NCI-H446 treated with DMSO at 0.1 percent for 48 hours (cell line): ENCODE results near the gene MED16.
"Not testable (repeated sequence)": the region's sequence is repeated elsewhere in the genome, so short reads cannot be mapped to it uniquely, and the experiment has no call there.

ENCODE experiments used
- DNase-seq: peaks from one replicate; lab custom pipeline; 2025; lab: John Stamatoyannopoulos, UW

The MED16 gene

DNA sequence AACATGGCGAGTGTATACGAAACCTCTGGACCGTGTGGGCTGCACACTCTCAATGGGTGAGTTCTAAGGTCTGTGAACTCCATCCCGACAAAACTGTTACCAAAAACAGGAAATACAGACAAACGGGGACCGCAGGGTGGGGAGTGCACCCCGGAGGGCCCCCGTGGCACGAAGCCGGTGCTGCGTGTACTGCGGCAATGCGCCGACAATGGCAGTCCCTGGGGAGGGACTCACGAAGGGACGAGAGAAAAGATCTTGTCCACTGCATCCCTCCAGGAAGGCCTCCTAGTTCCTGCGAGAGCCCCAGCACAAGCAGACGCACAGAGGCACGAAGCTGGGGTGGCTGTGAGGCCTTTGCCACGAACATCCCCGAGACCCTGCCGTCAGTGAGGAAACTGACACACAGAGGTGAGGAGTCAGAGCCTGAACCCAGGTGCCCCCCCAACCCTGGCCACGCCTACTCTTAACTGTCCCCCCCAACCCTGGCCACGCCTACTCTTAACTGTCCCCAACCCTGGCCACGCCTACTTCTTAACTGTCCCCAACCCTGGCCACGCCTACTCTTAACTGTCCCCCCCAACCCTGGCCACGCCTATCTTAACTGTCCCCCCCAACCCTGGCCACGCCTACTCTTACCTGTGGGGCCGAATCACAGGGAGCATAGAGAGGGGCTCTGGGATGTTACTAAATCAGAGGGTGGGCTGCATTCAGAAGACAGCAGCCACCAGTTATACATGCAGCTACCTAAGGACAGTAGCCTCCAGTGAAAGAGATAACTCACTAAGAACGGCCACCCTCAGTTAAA lies 4.2 kb downstream of the MED16 start:
- no peak for DNase-seq

DNA sequence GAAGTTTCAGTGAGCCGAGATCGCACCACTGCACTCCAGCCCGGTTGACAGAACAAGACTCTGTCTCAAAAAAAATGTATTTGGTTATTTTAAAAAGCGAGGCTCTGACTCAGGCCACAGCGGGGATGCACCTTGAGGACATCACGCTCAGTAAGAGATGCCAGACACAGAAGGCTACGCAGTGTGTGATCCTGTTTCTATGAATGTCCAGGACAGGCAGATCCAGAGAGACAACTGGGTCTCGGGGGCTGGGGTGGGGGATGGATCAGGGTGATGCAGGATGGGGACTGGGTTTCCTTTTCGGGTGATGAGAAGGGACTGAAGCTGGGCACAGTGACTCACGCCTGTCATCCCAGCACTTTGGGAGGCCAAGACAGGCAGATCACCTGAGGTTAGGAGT lies 5.4 kb downstream of the MED16 start:
- no peak for DNase-seq

DNA sequence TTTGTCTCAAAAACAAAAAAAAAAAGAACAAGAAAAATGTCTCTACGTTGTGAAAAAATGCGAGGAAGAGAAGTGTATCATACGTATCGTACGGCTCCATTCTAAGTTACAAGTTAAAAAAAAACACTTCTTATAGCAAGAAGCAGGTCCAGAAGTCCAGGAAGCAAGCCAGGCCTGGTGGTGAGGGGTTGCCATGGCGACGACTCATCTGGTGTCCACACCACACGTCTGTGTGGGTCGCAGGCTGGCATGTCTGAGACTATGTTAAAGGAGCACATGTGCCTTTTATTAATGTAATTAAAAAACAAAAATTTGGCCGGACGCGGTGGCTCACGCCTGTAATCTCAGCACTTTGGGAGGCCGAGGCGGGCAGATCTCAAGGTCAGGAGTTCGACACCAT lies 5.9 kb downstream of the MED16 start:
- no peak for DNase-seq

DNA sequence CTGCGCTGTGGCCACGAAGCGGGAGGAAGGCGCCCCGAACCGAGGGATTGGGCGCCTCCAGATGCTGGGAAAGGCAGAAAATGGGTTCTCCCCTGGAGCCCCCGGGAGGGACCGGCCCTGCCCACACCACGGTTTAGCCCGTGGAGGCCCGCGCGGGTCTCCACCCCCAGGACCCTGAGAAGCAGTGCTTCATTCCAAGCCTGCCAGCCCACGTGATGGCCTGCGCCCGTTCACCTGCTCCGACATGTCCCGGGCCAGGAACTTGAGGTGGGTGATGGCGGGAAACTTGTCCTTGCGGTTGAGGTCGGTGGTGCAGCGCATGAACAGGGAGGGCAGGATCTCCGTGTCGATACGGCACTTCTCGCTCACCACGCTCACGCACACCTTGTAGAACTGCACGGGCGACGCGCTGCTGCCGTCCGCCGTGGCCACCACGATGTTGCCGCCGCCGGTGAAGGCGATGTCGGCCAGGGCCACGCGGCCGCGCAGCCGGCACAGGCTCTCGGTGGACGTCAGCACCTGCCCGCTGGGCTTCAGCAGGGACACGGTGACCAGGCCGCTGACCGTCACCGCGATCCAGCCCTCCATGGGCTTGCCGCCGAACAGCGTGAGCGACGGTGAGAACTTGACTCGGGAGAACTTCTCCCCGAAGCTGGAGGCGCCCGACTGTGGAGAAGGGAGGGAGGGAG lies 7.3 kb downstream of the MED16 start:
- DNase-seq, result no peak

GRCh38 chr19:884420-885211 lies 8.4 kb downstream of the MED16 start:
- DNase-seq, result no peak

GRCh38 chr19:883661-884211 lies 9.3 kb downstream of the MED16 start:
- DNase-seq, result no peak

DNA sequence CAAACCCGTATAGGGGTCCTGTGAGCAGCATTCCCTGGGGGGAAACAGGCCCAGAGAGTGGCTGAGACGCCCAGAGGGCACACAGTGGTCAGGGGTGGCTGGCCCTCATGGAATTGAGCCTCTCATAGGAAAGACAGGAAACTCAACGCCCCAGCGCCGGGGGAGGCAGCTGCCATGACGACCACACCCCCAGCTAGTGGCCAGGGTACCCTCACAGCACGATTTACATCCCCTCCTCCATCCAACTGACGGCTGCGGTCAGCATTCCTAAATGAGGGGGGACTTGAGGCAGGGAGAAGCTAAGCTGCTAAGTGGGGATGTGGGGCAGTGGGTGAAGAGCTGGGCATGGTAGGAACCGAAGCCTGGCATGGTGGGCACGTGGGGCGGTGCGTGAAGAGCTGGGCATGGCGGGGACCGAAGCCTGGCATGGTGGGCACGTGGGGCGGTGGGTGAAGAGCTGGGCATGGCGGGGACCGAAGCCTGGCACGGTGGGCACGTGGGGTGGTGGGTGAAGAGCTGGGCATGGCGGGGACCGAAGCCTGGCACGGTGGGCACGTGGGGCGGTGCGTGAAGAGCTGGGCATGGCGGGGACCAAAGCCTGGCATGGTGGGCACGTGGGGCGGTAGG lies 10.0 kb downstream of the MED16 start:
- no peak for DNase-seq

- DNase-seq, result no peak
Observed at GRCh38 chr19:881385-882071, 11.5 kb downstream of the MED16 start.

- DNase-seq, result no peak
Observed at GRCh38 chr19:879711-880438, 13.1 kb downstream of the MED16 start.

DNA sequence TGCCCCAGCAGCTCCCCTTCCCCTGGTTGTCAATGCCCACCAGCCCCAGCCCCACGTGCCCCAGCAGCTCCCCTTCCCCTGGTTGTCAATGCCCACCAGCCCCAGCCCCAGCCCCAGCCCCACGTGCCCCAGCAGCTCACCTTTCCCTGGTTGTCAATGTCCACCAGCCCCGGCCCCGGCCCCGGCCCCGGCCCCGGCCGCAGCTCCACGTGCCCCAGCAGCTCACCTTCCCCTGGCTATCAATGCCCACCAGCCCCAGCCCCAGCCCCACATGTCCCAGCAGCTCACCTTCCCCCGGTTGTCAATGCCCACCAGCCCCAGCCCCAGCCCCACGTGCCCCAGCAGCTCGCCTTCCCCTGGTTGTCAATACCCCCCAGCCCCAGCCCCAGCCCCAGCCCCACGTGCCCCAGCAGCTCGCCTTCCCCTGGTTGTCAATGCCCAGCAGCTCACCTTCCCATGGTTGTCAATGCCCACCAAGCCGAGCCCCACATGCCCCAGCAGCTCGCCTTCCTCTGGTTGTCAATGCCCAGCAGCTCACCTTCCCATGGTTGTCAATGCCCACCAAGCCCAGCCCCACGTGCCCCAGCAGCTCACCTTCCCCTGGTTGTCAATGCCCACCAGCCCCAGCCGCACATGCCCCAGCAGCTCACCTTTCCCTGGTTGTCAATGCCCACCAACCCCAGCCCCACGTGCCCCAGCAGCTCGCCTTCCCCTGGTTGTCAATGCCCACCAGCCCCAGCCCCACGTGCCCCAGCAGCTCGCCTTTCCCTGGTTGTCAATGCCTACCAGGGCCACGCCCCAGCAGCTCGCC lies 14.0 kb downstream of the MED16 start:
- not testable (repeated sequence) for DNase-seq

DNA sequence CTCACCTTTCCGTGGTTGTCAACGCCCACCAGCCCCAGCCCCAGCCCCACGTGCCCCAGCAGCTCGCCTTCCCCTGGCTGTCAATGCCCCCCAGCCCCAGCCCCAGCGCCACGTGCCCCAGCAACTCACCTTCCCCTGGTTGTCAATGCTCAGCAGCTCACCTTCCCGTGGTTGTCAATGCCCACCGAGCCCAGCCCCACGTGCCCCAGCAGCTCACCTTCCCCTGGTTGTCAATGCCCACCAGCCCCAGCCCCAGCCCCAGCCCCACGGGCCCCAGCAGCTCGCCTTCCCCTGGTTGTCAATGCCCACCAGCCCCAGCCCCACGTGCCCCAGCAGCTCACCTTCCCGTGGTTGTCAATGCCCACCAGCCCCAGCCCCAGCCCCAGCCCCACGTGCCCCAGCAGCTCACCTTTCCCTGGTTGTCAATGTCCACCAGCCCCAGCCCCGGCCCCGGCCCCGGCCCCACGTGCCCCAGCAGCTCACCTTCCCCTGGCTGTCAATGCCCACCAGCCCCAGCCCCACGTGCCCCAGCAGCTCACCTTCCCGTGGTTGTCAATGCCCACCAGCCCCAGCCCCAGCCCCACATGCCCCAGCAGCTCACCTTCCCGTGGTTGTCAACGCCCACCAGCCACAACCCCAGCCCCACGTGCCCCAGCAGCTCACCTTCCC lies 14.9 kb downstream of the MED16 start:
- not testable (repeated sequence) for DNase-seq

- no peak for DNase-seq
Observed at GRCh38 chr19:876780-877314, 16.1 kb downstream of the MED16 start.

DNA sequence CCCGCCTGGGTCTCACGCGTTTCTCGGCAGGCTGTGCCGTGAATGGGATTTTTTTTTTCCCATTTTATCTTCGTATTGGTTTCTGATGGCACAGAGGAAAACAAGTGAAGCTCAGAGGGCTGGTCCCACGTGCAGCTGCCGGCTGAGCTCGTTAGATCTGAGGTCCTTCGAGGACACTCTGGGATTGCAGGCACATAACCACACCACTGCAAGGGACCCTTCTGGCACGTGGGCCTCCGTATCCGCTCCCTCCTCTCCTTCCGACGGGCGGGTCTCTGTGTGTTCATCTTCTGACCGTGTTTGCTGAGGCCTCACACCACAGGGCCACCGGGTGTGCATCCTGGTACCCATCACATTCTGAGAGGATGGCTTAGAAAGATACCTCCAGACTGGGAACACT lies 16.9 kb downstream of the MED16 start:
- no peak for DNase-seq

- no peak for DNase-seq
Observed at GRCh38 chr19:875265-875879, 17.6 kb downstream of the MED16 start.

DNA sequence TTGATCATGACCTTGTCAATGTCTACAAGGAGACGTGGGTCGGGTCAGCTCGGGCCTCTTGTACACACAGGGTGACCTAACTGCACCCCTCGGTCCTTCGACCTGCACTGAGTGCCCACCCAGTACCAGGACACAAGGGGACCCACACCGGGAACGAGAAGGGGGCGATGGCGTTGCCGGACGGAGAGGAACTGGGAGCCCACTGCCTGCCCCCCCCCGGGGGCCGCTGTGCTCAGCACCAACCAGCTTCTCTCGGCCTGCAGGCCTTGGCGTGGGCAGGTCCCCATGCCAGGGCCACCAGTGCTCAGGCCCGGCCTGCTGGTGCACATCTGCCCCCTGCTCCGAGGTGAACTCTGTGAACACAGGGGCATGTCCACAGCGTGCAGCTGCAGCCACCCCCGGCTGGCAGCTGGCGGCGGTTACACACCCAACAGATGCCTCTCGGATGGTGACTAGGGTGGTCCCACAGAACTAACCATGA lies 19.4 kb downstream of the MED16 start:
- DNase-seq, result no peak

- DNase-seq, result no peak
Observed at GRCh38 chr19:873084-873483, 19.9 kb downstream of the MED16 start.

DNA sequence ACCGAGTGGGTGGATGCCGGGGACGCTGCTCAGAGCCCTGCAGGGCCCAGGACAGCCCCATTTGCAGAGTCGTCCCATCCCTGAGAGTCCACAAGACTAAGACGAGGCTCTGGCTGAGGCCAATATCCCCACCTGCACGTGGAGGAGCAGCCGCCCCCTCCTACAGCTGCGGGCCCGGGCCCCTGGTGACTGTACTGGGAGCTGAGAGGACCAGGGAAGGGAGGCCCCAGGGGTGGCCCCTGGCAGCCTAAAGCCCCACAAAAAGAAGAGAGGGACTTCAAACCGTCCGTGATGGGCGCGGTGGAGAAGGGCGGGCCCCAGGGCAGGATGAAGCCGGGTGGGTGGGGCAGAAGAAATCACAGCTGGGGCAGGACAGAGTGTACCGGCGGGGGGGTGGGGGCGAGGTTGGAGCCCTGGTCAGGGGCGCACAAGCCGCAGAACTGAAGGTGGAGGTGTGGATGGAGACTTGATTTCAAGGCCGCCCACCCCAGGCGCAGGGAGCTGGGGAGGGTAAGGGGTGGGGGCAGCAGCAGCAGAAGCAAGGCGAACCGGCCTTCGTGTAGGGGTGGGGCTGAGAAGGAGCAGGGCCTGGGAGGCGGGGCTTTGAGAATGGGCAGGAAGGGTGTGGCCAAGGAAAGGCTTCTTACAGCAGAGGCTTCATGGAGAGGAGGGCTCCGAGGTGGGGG lies 20.6 kb downstream of the MED16 start:
- DNase-seq, result no peak
